ENCODE results near the gene ABCA5. TPM values are rescaled to one million over a fixed set of nuclear protein-coding genes. Genes with fewer than 3 reads are reported as not detected.
"Not testable (repeated sequence)": the region's sequence is repeated elsewhere in the genome, so short reads cannot be mapped to it uniquely, and the experiment has no call there.

ABCA5 gene
- total RNA-seq, 1 donor from 2014 or later, result 485 TPM

DNA sequence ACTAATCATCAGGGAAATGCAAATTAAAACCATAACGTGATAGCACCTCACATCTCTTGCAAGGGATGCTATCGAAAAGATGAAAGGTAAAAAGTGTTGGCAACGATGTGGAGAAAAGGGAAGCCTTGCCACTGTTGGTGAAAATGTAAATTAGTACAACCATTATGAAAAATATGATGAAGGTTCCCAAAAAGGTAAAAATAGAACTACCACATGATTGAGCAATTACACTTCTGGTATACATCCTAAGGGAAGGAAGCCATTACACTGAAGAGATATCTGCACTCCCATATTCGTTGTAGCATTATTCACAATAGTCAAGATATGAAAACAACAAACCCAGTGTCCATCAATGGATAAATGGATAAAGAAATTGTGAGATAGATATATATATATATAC, 119.8 kb downstream of the ABCA5 start:
- Mint-ChIP-seq H3K27me3 (ENCODE audit: unreplicated experiment) (peaks cover 2% of the 10 kb centered on the region), H3K9me3 (ENCODE audit: unreplicated experiment) (peaks cover 1% of the 10 kb centered on the region), H3K4me1 (ENCODE audit: low read depth, unreplicated experiment) (no peaks in the 10 kb centered on the region), H3K36me3 (ENCODE audit: unreplicated experiment) (no peaks in the 10 kb centered on the region), H3K4me3 (ENCODE audit: unreplicated experiment) (no peak overlapping the region), H3K27ac (ENCODE audit: unreplicated experiment) (no peak overlapping the region)
- no peak for DNase-seq
- TF ChIP-seq, protein P1, sequence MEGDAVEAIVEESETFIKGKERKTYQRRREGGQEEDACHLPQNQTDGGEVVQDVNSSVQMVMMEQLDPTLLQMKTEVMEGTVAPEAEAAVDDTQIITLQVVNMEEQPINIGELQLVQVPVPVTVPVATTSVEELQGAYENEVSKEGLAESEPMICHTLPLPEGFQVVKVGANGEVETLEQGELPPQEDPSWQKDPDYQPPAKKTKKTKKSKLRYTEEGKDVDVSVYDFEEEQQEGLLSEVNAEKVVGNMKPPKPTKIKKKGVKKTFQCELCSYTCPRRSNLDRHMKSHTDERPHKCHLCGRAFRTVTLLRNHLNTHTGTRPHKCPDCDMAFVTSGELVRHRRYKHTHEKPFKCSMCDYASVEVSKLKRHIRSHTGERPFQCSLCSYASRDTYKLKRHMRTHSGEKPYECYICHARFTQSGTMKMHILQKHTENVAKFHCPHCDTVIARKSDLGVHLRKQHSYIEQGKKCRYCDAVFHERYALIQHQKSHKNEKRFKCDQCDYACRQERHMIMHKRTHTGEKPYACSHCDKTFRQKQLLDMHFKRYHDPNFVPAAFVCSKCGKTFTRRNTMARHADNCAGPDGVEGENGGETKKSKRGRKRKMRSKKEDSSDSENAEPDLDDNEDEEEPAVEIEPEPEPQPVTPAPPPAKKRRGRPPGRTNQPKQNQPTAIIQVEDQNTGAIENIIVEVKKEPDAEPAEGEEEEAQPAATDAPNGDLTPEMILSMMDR (IDR thresholded peaks at IDR 0.05; ENCODE audit: partially characterized antibody, unreplicated experiment), result no peak

- TF ChIP-seq, protein P1 (IDR thresholded peaks at IDR 0.05; ENCODE audit: partially characterized antibody, unreplicated experiment), result no peak
- DNase-seq, result no peak
- Mint-ChIP-seq H3K27me3 (ENCODE audit: unreplicated experiment) (peaks cover 2% of the 10 kb centered on the region), H3K36me3 (ENCODE audit: unreplicated experiment) (peaks cover 7% of the 10 kb centered on the region), H3K9me3 (ENCODE audit: unreplicated experiment) (no peaks in the 10 kb centered on the region), H3K4me3 (ENCODE audit: unreplicated experiment) (no peak overlapping the region), H3K27ac (ENCODE audit: unreplicated experiment) (no peak overlapping the region), H3K4me1 (ENCODE audit: low read depth, unreplicated experiment) (no peaks in the 10 kb centered on the region)
Measured at GRCh38 chr17:69198238-69198637, 128.7 kb downstream of the ABCA5 start.

DNA sequence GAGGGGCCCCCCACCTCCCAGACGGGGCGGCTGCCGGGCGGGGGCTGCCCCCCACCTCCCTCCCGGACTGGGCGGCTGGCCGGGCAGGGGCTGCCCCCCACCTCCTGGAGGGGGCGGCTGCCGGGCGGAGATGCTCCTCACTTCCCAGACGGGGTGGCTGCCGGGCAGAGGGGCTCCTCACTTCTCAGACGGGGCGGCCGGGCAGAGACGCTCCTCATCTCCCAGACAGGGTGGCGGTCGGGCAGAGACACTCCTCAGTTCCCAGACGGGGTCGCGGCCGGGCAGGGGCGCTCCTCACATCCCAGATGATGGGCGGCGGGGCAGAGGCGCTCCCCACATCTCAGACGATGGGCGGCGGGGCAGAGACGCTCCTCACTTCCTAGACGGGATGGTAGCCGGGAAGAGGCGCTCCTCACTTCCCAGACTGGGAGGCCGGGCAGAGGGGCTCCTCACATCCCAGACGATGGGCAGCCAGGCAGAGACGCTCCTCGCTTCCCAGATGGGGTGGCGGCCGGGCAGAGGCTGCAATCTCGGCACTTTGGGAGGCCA, 130.8 kb downstream of the ABCA5 start:
- not testable (repeated sequence) for H3K4me1 Mint-ChIP-seq (ENCODE audit: low read depth, unreplicated experiment)

More for the DNA sequence above, 130.8 kb downstream of the ABCA5 start:
- H3K4me3 Mint-ChIP-seq (ENCODE audit: unreplicated experiment); H3K27me3 Mint-ChIP-seq (ENCODE audit: unreplicated experiment); H3K36me3 Mint-ChIP-seq (ENCODE audit: unreplicated experiment); H3K27ac Mint-ChIP-seq (ENCODE audit: unreplicated experiment); H3K9me3 Mint-ChIP-seq (ENCODE audit: unreplicated experiment): not testable (repeated sequence)
- DNase-seq, result peak; percentile 22

Other genes with a start within 250 kb of the ABCA5 start
- gene ABCA6, start 185.2 kb downstream of the ABCA5 start, total RNA-seq (ENCODE audit: unreplicated experiment), result 1.6 TPM
- gene ABCA10, start 98.3 kb downstream of the ABCA5 start, total RNA-seq (ENCODE audit: unreplicated experiment), result 4.2 TPM
- gene MAP2K6, start 87.6 kb upstream of the ABCA5 start, total RNA-seq (ENCODE audit: unreplicated experiment), result 28.3 TPM